ENCODE data around the gene ITPR2.

Gene ITPR2

DNA sequence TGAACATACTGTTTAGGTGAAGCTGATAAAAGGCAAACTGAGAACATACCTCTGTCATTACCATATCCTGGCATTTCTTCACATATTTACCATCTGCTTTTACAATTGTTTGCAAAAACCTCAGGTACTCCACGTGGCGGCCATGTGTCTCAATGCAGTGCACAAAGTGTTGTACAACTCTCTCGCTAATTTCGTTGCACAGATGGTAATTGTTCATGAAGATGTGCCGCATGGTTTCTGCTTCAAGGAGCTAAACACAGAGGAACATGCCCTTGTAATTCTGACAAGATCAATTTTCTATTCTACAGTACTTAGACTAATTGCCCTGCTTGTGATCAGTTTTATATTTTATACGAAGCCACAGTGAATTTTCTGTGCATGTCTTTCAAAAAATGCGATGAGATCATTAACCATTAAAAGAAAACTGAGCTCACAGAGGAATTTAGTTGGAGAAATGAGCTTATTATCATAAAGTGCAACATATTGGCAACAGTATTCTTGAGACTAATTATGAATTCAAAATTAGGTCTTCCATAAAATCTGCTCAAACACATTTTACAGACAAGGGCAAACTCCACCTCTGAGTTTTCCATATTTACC, 233.8 kb downstream of the ITPR2 start:
- no peak overlapping the region for H3K4me3 ChIP-seq (ENCODE audit: low read depth, low read length)

- no peak overlapping the region for H3K4me3 ChIP-seq (ENCODE audit: low read depth, low read length)
Measured at GRCh38 chr12:26595806-26596205, 237.2 kb downstream of the ITPR2 start.

- H3K4me3 ChIP-seq (ENCODE audit: low read depth, low read length) = no peak overlapping the region
Measured at GRCh38 chr12:26580619-26581018, 252.4 kb downstream of the ITPR2 start.

DNA sequence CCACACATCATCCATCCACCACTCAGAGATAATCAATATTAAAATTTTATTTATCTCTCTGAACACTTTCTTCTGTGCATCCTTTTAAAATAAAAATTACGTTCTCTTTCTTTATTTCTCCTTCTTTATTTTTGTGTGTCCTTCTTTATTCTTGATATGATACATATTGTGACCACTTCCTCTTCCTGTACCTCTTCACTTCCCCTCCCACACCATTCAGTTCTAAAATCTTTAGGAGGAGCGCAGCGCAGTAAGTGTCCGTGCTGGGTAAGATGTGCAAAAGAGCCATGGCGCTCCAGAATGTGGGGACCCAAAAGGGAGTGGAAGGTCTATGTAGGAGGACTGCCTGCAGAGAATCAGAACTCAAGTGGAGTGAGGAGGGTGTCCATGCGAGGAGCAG, 256.7 kb downstream of the ITPR2 start:
- no peak overlapping the region for H3K4me3 ChIP-seq (ENCODE audit: low read depth, low read length)

- no peak overlapping the region for H3K4me3 ChIP-seq (ENCODE audit: low read depth, low read length)
Measured at GRCh38 chr12:26573225-26573909, 259.6 kb downstream of the ITPR2 start.

GRCh38 chr12:26572137-26572536, 260.9 kb downstream of the ITPR2 start:
- H3K4me3 ChIP-seq (ENCODE audit: low read depth, low read length) = no peak overlapping the region

DNA sequence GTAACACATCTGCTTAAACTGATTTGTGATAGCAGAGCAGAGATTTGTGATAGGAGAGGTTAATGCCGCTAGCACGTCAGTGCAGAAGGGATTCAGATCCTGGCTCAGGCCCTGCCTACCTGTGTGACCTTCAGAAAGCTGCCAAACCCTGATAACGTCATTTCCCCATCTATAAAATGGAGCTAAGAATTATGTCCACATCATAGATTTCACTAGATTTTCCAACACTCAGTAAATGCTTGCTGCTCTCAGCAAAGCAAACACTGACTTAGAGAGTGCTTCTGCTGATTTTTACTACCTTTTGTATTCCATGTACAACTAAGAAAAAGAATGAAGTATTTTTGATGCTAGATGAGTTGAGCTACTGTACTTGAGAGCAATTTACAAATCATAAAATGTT, 261.4 kb downstream of the ITPR2 start:
- no peak overlapping the region for H3K4me3 ChIP-seq (ENCODE audit: low read depth, low read length)

DNA sequence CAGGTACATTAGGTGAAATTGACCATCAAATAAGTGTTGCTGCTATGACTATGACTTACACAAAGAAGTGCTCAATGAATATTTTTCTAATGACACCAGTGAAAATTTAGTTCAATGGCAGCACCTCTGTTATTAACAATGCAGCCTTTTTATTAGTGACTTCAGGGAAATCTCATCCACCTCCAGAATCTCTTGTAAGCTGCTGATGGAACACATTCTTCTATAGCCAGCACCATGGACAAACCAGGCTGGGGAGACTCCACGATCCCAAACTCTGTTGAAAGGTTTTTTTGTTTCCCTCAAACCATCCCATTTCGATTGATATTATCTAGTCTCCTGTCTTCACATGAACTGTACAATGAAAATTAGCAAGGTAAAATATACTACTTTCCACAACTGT, 265.9 kb downstream of the ITPR2 start:
- H3K4me3 ChIP-seq (ENCODE audit: low read depth, low read length) = no peak overlapping the region

- no peak overlapping the region for H3K4me3 ChIP-seq (ENCODE audit: low read depth, low read length)
Measured at GRCh38 chr12:26566675-26567074, 266.3 kb downstream of the ITPR2 start.

DNA sequence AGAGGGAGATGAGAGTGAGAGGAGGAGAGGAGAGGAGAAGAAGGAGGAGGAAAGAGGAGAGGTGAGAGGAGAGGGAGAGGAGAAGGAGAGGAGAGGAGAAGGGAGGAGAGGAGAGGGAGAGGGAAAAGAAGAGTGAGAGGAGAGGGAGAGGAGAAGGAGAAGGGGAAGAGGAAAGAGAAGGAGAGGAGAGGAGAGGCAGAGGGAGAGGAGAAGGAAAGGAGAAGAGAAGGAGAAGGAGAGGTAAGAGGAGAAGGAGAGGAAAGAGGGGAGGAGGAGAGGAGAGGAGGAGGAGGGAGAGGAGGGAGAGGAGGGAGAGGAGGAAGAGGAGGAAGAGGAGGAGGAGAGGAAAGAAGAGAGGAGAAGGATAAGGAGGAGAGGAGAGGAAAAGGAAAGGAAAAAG, 266.8 kb downstream of the ITPR2 start:
- H3K4me3 ChIP-seq (ENCODE audit: low read depth, low read length) = no peak overlapping the region

GRCh38 chr12:26564391-26564790, 268.6 kb downstream of the ITPR2 start:
- H3K4me3 ChIP-seq (ENCODE audit: low read depth, low read length) = no peak overlapping the region

DNA sequence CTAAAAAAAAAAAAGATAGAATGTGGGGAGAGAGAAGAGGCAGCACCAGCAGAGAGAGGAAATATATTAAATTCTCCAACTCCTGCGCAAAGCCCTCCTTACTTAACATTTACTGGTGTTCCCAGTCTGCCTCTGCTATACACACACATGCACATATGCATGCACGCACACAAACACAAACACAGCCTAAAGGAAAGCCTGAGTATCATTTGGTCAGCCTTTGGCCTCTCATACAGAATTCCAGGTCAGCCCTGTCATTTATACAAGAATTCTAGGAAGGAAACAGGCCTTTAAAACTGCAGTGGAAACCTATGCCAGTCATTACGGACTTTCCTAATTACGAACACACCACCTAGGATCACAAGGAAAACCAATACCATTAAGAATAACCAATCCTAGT, 269.4 kb downstream of the ITPR2 start:
- no peak overlapping the region for H3K4me3 ChIP-seq (ENCODE audit: low read depth, low read length)

DNA sequence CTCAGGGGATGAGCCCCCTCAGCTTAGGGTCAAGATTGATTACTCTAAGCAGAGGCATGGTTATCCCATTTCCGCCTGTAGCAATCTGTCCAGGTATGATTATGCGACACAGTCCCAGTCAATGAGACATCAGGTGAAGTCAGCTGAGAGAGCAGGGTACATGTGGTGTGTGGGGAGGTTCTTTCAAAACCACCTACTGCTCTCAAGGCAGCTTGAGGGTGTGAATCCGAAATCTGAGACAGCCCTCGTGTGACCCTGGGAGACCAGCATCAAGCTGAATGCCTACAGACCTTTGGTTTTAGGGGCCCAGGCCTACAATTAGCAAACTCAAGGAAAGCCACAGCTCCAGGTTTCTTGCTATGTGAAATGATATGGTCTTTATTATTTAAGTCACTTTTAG, 275.7 kb downstream of the ITPR2 start:
- no peak overlapping the region for H3K4me3 ChIP-seq (ENCODE audit: low read depth, low read length)

GRCh38 chr12:26556916-26557315, 276.1 kb downstream of the ITPR2 start:
- H3K4me3 ChIP-seq (ENCODE audit: low read depth, low read length) = no peak overlapping the region

DNA sequence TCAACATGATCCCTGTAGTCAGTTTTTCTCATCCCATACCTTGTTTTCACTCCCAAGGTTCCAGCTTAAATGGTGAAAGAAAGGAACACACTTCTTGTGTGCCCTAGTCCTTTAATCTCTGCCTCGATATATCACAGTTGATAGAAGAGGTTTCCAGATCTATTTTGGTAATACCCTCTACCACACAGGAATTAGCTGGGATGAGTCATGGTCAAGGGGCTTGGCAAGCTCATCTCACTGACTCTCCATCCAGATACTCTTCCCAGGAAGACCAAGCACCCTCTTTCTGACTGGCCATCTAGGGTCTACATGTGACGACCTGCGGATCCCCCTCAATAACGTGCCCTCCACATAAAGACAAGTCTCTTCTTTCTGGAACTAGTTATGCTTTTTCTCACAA, 277.9 kb downstream of the ITPR2 start:
- no peak overlapping the region for H3K4me3 ChIP-seq (ENCODE audit: low read depth, low read length)

- H3K4me3 ChIP-seq (ENCODE audit: low read depth, low read length) = no peak overlapping the region
Measured at GRCh38 chr12:26554332-26554731, 278.7 kb downstream of the ITPR2 start.

- H3K4me3 ChIP-seq (ENCODE audit: low read depth, low read length) = no peak overlapping the region
Measured at GRCh38 chr12:26551385-26551784, 281.6 kb downstream of the ITPR2 start.

- H3K4me3 ChIP-seq (ENCODE audit: low read depth, low read length) = no peak overlapping the region
Measured at GRCh38 chr12:26548227-26548626, 284.8 kb downstream of the ITPR2 start.

GRCh38 chr12:26546535-26547314, 286.3 kb downstream of the ITPR2 start:
- H3K4me3 ChIP-seq (ENCODE audit: low read depth, low read length) = no peak overlapping the region

DNA sequence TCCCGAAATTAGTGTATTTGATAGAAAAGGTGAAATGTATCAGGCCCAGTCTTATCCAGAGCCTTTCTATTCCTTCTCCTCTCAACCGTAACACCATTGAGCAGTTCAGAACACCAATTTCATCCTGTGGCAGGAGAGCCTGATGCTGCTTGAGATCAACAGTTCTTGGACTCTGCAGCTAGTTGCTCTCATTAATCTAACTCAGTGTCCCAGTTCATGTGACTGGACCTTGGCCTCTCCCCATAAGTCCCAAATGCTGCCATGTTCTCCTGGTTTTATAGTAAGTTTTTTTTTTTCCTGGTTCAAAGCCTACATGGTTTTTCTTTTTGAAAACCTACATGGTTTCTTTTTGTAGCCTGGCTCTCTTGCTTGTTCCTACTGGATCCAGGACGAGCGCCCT, 293.9 kb downstream of the ITPR2 start:
- no peak overlapping the region for H3K4me3 ChIP-seq (ENCODE audit: low read depth, low read length)

DNA sequence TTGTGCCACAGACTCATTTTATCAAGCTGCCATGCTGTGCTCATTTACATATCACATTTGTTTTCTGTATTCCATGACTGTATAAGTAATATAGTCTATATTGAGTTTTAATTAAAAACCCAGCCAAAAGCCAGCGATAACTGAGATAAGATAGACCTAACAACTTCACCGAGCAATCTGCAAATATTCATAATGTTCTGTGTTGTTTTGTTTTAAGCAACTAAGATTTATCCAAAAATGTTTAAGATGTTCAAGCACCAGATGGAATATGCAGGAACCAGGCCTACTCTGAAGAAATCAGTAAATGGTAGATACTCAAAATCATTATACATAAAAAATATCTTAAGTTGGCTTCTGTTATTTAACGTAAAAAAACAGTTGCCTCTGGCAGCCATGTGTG, 295.3 kb downstream of the ITPR2 start:
- no peak overlapping the region for H3K4me3 ChIP-seq (ENCODE audit: low read depth, low read length)

DNA sequence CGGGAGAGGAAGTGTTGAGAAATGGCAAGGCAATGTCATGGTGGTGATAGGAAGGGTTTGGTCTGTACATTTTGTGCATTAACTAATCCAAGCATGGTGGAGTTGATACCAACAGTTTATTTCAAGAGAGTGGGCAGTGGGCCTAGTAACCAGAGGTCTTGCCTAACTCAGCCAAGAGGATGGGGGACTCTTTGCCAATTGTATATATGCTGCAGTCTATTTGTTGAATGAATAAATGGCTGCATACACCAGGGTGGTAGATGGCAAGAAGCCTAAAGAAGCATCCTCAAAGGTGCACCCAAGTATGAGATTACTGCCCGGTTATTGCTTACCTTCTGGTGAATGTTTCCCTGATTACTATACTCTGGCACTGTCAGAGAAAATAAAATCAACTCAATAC, 295.9 kb downstream of the ITPR2 start:
- H3K4me3 ChIP-seq (ENCODE audit: low read depth, low read length) = no peak overlapping the region

Measured in iPS-11a (cell line).